Kidney (tissue), 22 donors: ENCODE measurements around the gene VPS35L. TPM values are rescaled to one million over a fixed set of nuclear protein-coding genes. Genes with fewer than 3 reads are reported as not detected.

Experiments used
- DNase-seq, 5 donors: peaks; one replicate each; pipeline ENCODE4 v3.0.0-alpha.2; 2013 to 2020
- FAIRE-seq: peaks from 2 replicates; lab custom pipeline; 2012; peaks lifted over from hg19 to GRCh38; lab: Jason Lieb, UNC
- H3K27ac ChIP-seq, 2 donors: one replicate each; pipeline ENCODE4 v1.7.0; 2013; ENCODE audit warnings: low read depth in 2 of 2, low read length in 2 of 2, inconsistent platforms in 1 of 2
- H3K27me3 ChIP-seq: one replicate; pipeline ENCODE4 v1.7.1; 2013; ENCODE audit warnings: low read length, inconsistent platforms; ENCODE audit not compliant: control insufficient read depth, insufficient read depth
- H3K36me3 ChIP-seq, 3 donors: one replicate each; pipeline versions ENCODE4 v1.7.0 to v1.7.1; 2013; ENCODE audit warnings: low read length in 3 of 3, control low read depth in 1 of 3, inconsistent platforms in 1 of 3; ENCODE audit not compliant: insufficient read depth in 3 of 3, control insufficient read depth in 2 of 3
- H3K4me1 ChIP-seq, 3 donors: one replicate each; pipeline versions ENCODE4 v1.7.0 to v1.7.1; 2013; ENCODE audit warnings: low read length in 3 of 3, inconsistent platforms in 1 of 3, low read depth in 1 of 3; ENCODE audit not compliant: control insufficient read depth in 2 of 3, insufficient read depth in 2 of 3
- H3K4me3 ChIP-seq, 3 donors: one replicate each; pipeline versions ENCODE4 v1.7.0 to v1.8.1; 2013; ENCODE audit warnings: low read length in 3 of 3, control low read depth in 1 of 3, inconsistent platforms in 1 of 3
- H3K9ac ChIP-seq, 3 donors: one replicate each; pipeline versions ENCODE4 v1.7.0 to v1.7.1; 2013; ENCODE audit warnings: low read length in 3 of 3, control low read depth in 1 of 3, inconsistent platforms in 1 of 3
- H3K9me3 ChIP-seq, 3 donors: one replicate each; pipeline versions ENCODE4 v1.7.0 to v1.7.1; 2013; ENCODE audit warnings: low read length in 3 of 3, control low read depth in 1 of 3, inconsistent platforms in 1 of 3; ENCODE audit not compliant: control insufficient read depth in 2 of 3, insufficient read depth in 1 of 3
- CTCF ChIP-seq: IDR thresholded peaks from 3 replicates; pipeline ENCODE4 v1.5.1; 2012; ENCODE audit warnings: mild to moderate bottlenecking, moderate library complexity, borderline replicate concordance; ENCODE audit not compliant: insufficient read depth; ENCODE audit errors: extremely low read depth
- intact Hi-C: fragments of 100-400 bp; cut with DNase I; formaldehyde crosslinking; loops from one replicate; pipeline ENCODE4 v1.11.1; 2022
- long read RNA-seq, 10 donors: library from polyadenylated mRNA in 1 of 10; unstranded in 1 of 10; transcript quantifications; one replicate each; pipeline ENCODE4 v2.0.0 and lab custom pipeline, GENCODE V29; 2021 to 2026
- polyA plus RNA-seq: library from polyadenylated mRNA; stranded (reverse); fragments of 350-450 nt; fragmentation: Illumina TruSeq; extraction: RNeasy Lipid Tissue Mini Kit (QIAGEN cat#74804); gene quantifications from one replicate; pipeline ENCODE4 v1.2.3, GENCODE V29; 2014; ENCODE audit warnings: low read depth, low replicate concordance; ENCODE audit not compliant: insufficient read depth
- total RNA-seq: library from RNA; stranded (reverse); fragmentation: NEBNext Ultra II Directional; extraction: Animal tissue kit (Norgen Biotek cat#: 25700); gene quantifications from one replicate; pipeline ENCODE4 v1.2.1, GENCODE V29; 2021
- donor health status: control.
- donor health status: control.
- donor health status: control.
- donor health status: control.
- donor health status: control.
- donor health status: DM: yes; HTN: yes; CAD: no.
- donor health status: Normal renal cell carcinoma (clear cell type).

VPS35L gene
- total RNA-seq = 63.5 TPM
- polyA plus RNA-seq = 42.4 TPM
- long read RNA-seq, donor 1, partial matches to known transcripts = 0 of 3 reads
- long read RNA-seq, donor 1, other reads (novel, unspliced or antisense) = 0 of 3 reads
- long read RNA-seq, donor 2, partial matches to known transcripts = 33 of 51 reads
- long read RNA-seq, donor 2, other reads (novel, unspliced or antisense) = 12 of 51 reads
- long read RNA-seq, donor 3, partial matches to known transcripts = 5 of 9 reads
- long read RNA-seq, donor 3, other reads (novel, unspliced or antisense) = 0 of 9 reads
- long read RNA-seq, donor 4, transcript VPS35L-203 (31 exons, 3,855 nt) = major isoform, 6 of 7 reads
- long read RNA-seq, donor 4, partial matches to known transcripts = 0 of 7 reads
- long read RNA-seq, donor 4, other reads (novel, unspliced or antisense) = 0 of 7 reads
- long read RNA-seq, donor 5 = 0 reads
- long read RNA-seq, donor 6, partial matches to known transcripts = 17 of 22 reads
- long read RNA-seq, donor 6, other reads (novel, unspliced or antisense) = 0 of 22 reads
- long read RNA-seq, donor 7, transcript VPS35L-203 (31 exons, 3,855 nt) = major isoform, 35 of 61 reads
- long read RNA-seq, donor 7, partial matches to known transcripts = 15 of 61 reads
- long read RNA-seq, donor 7, other reads (novel, unspliced or antisense) = 11 of 61 reads
- long read RNA-seq, donor 8, partial matches to known transcripts = 105 of 107 reads
- long read RNA-seq, donor 8, other reads (novel, unspliced or antisense) = 0 of 107 reads
- long read RNA-seq, donor 9, partial matches to known transcripts = 0 of 4 reads
- long read RNA-seq, donor 9, other reads (novel, unspliced or antisense) = 0 of 4 reads
- long read RNA-seq, donor 10, partial matches to known transcripts = 89 of 93 reads
- long read RNA-seq, donor 10, other reads (novel, unspliced or antisense) = 0 of 93 reads

- peak; percentile 73 for FAIRE-seq
- Histone ChIP-seq H3K9me3 (no peaks in the 10 kb centered on the region), H3K4me1 (peaks cover 0 to 5% (median 3%) of the 10 kb centered on the region in 3 donors), H3K27me3 (no peaks in the 10 kb centered on the region), H3K9ac (peak within 1 kb of the TSS; percentile 76 to 96 (median 88)), H3K4me3 (peak within 1 kb of the TSS; percentile 73 to 97 (median 89)), H3K27ac (peak within 1 kb of the TSS; percentile 84 to 85), H3K36me3 (no peaks in the 10 kb centered on the region)
- peak; percentile 66 for TF ChIP-seq CTCF
- peak; percentile 99 for DNase-seq
- intact Hi-C loops = no loop called here
These were observed at the start of gene VPS35L for GRCh38 chr16:19555186-19555937. Gene VPS35L, plus strand, starts transcription at chr16:19555703. Its CDS starts 27 bp downstream, at chr16:19555730.

GRCh38 chr16:19506965-19507364 lies 48.5 kb upstream of the VPS35L start:
- Histone ChIP-seq H3K36me3 (peaks cover 4 to 39% (median 31%) of the 10 kb centered on the region in 3 donors), H3K27me3 (no peaks in the 10 kb centered on the region), H3K4me3 (no peak overlapping the region), H3K9ac (no peak overlapping the region), H3K27ac (no peak overlapping the region), H3K4me1 (no peaks in the 10 kb centered on the region), H3K9me3 (no peaks in the 10 kb centered on the region)
- FAIRE-seq (no peak), DNase-seq (no peak)
- no peak for TF ChIP-seq CTCF
- intact Hi-C loops = no loop called here

DNA sequence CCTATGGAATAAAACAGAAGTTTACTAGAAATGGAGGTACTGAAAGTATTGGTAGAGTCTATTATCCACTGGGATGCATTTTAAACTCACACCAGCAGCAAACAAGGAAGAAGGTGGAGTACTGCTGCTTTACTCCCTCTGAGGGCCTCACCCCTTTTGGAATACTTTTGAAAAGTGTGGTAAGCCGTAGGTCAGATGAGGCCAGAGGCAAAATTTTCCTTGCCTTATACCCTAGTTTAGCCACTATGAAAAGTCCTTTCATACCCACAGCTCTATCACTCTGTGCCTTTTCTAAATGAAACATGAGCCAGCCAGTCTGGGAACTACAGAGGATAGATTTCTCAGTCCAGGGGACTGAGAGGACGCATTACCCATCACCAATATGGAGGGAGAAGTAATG lies 47.6 kb upstream of the VPS35L start:
- no peaks in the 10 kb centered on the region for H3K4me1 ChIP-seq
- H3K36me3 ChIP-seq = peaks cover 0 to 36% (median 25%) of the 10 kb centered on the region in 3 donors
- intact Hi-C loops = no loop called here
- no peaks in the 10 kb centered on the region for H3K9me3 ChIP-seq
- H3K27ac ChIP-seq = no peak overlapping the region
- no peaks in the 10 kb centered on the region for H3K27me3 ChIP-seq
- no peak overlapping the region for H3K9ac ChIP-seq
- FAIRE-seq (no peak), DNase-seq (no peak)
- no peak overlapping the region for H3K4me3 ChIP-seq
- TF ChIP-seq CTCF = no peak
